Adipocyte (in vitro differentiated cells): ENCODE data around the gene ABAT.
A peak's percentile ranks its signal among the peaks of the same experiment; 100 is the strongest.

Experiments used
- DNase-seq: peaks from one replicate; pipeline ENCODE4 v3.0.0-alpha.2; 2015; ENCODE audit warnings: low read depth
- H3K27me3 ChIP-seq: replicated peaks from 2 replicates; pipeline ENCODE4 v1.7.0; 2013; ENCODE audit warnings: mild to moderate bottlenecking, low read length, moderate library complexity; ENCODE audit not compliant: control insufficient read depth, insufficient read depth
- H3K36me3 ChIP-seq: 2 replicates; pipeline ENCODE4 v1.7.0; 2013; ENCODE audit warnings: low read length, mild to moderate bottlenecking, moderate library complexity; ENCODE audit not compliant: control insufficient read depth, insufficient read depth, severe bottlenecking
- H3K4me1 ChIP-seq: 2 replicates; pipeline ENCODE4 v1.7.0; 2013; ENCODE audit warnings: mild to moderate bottlenecking, low read length, moderate library complexity; ENCODE audit not compliant: control insufficient read depth, insufficient read depth
- H3K4me3 ChIP-seq: 2 replicates; pipeline ENCODE4 v1.7.0; 2013; ENCODE audit warnings: mild to moderate bottlenecking, low read length, moderate library complexity
- H3K9ac ChIP-seq: 2 replicates; pipeline ENCODE4 v1.7.0; 2013; ENCODE audit warnings: mild to moderate bottlenecking, low read length, moderate library complexity
- H3K9me3 ChIP-seq: 2 replicates; pipeline ENCODE4 v1.7.0; 2013; ENCODE audit warnings: mild to moderate bottlenecking, low read length, moderate library complexity; ENCODE audit not compliant: control insufficient read depth

The ABAT gene

DNA sequence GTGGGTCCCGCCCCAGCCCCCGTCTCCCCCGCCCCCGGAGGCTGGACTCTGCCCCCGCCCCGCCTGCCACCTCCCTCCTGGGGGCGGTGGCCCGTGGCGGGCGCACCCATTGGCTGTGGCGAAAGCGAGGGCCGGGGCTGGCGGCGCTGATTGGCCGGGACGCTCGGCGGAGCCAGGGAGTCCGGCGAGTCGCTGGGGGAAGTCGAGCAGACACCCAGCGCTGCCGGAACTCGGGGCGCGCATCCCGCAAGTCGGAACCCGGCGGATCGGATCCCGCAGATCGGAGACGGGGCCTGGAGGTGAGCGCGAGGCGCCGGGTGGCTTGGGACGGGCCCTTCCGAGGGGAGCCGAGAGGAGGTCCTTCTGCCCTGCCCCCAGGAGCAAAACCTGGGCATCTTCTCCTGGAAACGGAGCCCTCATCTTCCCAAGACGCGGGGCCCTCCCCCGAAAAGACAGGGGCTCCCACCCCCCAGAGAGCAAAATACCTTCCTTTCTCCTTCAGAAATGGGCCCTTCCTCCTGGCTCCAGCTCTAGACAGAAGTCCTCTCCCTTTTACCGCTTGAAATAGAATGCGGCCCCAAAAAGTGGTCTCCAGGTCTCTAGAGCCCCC is at the start of gene ABAT:
ABAT (plus strand) TSS at position 205 of the 610 bp plus-strand sequence. CDS start 61,123 bp downstream, outside the sequence.
- peak; percentile 95 for DNase-seq
- no peaks in the 10 kb centered on the region for H3K27me3 ChIP-seq
- peak within 1 kb of the TSS; percentile 88 for H3K4me3 ChIP-seq
- H3K36me3 ChIP-seq: no peaks in the 10 kb centered on the region
- H3K9ac ChIP-seq: peak within 1 kb of the TSS; percentile 80
- H3K4me1 ChIP-seq: peaks cover 25% of the 10 kb centered on the region
- H3K9me3 ChIP-seq: no peaks in the 10 kb centered on the region

- Histone ChIP-seq H3K4me1 (peaks cover 20% of the 10 kb centered on the region), H3K27me3 (no peaks in the 10 kb centered on the region), H3K9me3 (no peaks in the 10 kb centered on the region), H3K9ac (no peak overlapping the region), H3K4me3 (no peak overlapping the region), H3K36me3 (peaks cover 50% of the 10 kb centered on the region)
- no peak for DNase-seq
These were observed 48.8 kb upstream of the ABAT start for GRCh38 chr16:8625491-8626087.

DNA sequence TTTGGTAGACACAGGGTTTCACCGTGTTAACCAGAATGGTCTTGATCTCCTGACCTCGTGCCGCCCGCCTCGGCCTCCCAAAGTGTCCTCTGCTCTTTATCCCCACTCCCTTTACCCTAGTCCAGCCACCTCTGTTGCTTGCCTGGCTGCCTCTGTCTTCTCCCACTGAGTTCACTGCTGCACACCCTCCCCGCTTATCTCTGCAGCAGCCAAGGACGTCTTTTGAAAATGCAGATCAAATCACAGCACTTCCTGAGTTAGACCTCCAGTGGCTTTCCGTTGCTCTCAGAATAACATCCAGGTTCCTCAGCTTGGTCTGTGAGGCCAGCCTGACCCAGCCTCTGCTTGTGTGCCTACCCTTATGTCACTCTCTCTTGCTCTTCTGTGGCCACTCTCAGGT is 47.5 kb upstream of the ABAT start:
- Histone ChIP-seq H3K4me1 (peaks cover 25% of the 10 kb centered on the region), H3K9me3 (no peaks in the 10 kb centered on the region), H3K9ac (no peak overlapping the region), H3K36me3 (peaks cover 58% of the 10 kb centered on the region), H3K27me3 (no peaks in the 10 kb centered on the region), H3K4me3 (no peak overlapping the region)
- no peak for DNase-seq

DNA sequence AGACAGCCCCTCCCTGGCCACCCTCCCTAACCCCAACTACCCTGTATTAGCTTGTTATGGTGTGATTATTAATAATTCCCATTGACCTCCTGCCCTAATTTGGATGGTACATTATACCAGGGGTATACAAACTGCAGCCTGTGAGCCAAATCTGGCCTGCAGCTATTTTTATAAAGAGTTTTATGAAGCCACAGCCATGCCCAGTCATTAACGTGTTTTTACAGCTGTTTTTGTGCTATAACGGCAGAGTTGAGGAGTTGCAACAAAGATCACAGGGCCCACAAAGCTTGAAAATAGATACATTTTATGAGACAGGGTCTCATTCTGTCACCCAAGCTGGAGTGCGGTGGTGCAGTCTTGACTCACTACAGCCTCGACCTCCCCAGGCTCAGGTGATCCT is 47.0 kb upstream of the ABAT start:
- H3K4me3 ChIP-seq: no peak overlapping the region
- H3K4me1 ChIP-seq: peaks cover 22% of the 10 kb centered on the region
- H3K9ac ChIP-seq: no peak overlapping the region
- H3K27me3 ChIP-seq: no peaks in the 10 kb centered on the region
- DNase-seq: no peak
- H3K36me3 ChIP-seq: peaks cover 63% of the 10 kb centered on the region
- no peaks in the 10 kb centered on the region for H3K9me3 ChIP-seq

DNA sequence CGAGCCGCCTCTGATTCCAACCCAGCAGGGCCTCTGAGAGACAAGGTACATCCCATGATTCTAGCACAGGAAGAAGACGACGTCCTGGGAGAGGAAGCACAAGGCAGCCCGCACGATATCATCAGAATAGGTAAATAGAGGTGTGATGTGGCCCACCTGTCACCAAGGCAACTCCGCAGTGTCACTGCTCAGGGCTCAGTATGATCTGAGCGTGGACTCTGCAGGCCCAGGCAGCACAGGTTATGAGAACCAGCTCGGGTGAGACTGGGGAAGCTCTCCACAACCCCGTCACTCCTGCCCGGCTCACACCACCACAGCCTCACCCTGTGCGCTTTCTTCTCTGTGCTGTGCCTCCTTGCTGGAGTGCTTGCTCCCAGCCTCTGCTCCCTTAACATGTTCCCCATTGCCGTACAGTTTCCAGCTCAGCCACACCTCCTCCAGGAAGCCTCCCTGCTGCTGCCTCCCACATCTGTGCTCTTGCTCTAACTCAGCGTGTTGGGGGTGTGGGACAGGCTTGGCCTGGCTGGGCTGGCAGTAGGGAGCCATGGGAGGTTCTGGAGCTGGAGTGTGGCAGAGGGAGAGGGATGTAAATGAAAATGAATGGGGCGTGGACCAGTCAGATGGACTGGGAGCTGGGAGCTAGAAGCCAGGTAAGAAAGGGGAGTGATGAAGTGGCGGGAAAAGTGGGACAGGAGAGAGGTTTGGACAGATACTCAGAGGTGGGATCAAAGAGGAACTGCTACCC is 45.3 kb upstream of the ABAT start:
- no peaks in the 10 kb centered on the region for H3K9me3 ChIP-seq
- peaks cover 15% of the 10 kb centered on the region for H3K4me1 ChIP-seq
- H3K36me3 ChIP-seq: peaks cover 79% of the 10 kb centered on the region
- no peaks in the 10 kb centered on the region for H3K27me3 ChIP-seq
- no peak overlapping the region for H3K9ac ChIP-seq
- no peak for DNase-seq
- no peak overlapping the region for H3K4me3 ChIP-seq

- H3K27me3 ChIP-seq: no peaks in the 10 kb centered on the region
- DNase-seq: no peak
- H3K9me3 ChIP-seq: no peaks in the 10 kb centered on the region
- H3K9ac ChIP-seq: no peak overlapping the region
- peaks cover 15% of the 10 kb centered on the region for H3K4me1 ChIP-seq
- H3K36me3 ChIP-seq: peaks cover 86% of the 10 kb centered on the region
- H3K4me3 ChIP-seq: no peak overlapping the region
These were observed 44.0 kb upstream of the ABAT start for GRCh38 chr16:8630255-8630953.

GRCh38 chr16:8631373-8631772 is 43.0 kb upstream of the ABAT start:
- Histone ChIP-seq H3K27me3 (no peaks in the 10 kb centered on the region), H3K36me3 (peaks cover 84% of the 10 kb centered on the region), H3K4me1 (peaks cover 15% of the 10 kb centered on the region), H3K4me3 (no peak overlapping the region), H3K9ac (no peak overlapping the region), H3K9me3 (no peaks in the 10 kb centered on the region)
- no peak for DNase-seq

DNA sequence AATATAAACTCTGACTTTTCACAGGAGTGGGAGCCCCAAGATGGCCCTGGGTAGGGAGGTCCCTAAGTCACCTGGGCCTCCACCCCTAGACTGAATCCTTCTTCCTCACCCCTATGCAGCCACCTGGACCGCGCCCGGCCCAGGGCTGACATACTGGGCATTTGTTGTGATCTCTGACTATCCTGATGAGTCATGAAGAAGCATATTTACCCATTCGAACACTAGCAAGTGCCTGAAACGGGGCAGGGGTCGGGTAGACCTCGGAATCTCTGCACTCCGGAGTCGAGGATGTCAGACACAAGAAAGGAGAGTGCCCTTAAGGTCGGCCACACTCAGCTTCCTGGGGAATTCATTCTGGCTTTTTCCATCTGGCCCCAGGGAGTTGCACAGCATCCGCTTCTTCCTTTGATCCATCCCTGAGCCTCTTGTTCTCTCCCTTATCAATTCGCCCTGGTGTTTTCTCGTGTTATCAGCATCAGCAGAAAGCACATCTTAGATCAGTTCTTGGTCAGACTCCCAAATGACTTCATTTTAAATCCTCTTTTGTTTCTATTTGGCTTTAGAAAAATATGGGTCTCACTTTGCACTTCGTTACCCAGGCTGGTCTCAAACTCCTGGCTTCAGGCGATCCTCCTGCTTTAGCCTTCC is 42.5 kb upstream of the ABAT start:
- peaks cover 15% of the 10 kb centered on the region for H3K4me1 ChIP-seq
- no peak overlapping the region for H3K4me3 ChIP-seq
- H3K9ac ChIP-seq: no peak overlapping the region
- peaks cover 88% of the 10 kb centered on the region for H3K36me3 ChIP-seq
- no peak for DNase-seq
- H3K27me3 ChIP-seq: no peaks in the 10 kb centered on the region
- no peaks in the 10 kb centered on the region for H3K9me3 ChIP-seq

- DNase-seq: no peak
- peaks cover 86% of the 10 kb centered on the region for H3K36me3 ChIP-seq
- H3K27me3 ChIP-seq: no peaks in the 10 kb centered on the region
- H3K4me3 ChIP-seq: no peak overlapping the region
- no peaks in the 10 kb centered on the region for H3K9me3 ChIP-seq
- peaks cover 15% of the 10 kb centered on the region for H3K4me1 ChIP-seq
- no peak overlapping the region for H3K9ac ChIP-seq
These were observed 41.7 kb upstream of the ABAT start for GRCh38 chr16:8632675-8633182.

DNA sequence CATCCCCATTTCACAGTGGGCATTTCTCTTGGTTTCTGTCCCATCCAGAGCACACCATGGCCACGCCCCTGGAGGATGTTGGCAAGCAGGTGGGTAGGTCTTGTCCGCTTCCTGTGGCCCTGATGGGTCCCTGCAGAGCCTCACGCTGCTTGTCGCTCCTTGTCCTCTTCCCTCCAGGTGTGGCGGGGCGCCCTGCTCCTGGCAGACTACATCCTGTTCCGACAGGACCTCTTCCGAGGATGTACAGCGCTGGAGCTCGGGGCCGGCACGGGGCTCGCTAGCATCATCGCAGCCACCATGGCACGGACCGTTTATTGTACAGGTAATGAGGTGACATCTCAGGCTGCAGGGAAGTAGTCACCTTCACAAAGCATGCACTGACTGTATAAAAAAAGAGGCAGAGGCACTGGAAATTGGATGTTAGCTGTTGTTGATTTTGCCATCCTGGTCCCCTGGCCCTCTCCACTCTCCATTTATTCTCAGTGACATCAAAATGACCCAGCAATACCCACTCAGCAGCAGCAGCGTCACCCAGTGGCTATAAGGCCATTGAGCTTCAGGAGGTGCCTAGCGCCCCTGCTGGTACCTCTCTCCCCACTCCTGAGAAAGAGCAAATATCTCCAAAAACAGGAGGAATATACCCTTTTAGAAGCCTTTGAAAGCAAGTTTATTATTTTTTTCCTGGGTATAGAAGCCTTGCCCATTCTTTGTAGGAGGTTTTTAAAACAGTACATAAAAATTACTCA is 39.3 kb upstream of the ABAT start:
- no peak for DNase-seq
- H3K9ac ChIP-seq: no peak overlapping the region
- no peaks in the 10 kb centered on the region for H3K27me3 ChIP-seq
- peaks cover 10% of the 10 kb centered on the region for H3K4me1 ChIP-seq
- no peaks in the 10 kb centered on the region for H3K9me3 ChIP-seq
- H3K4me3 ChIP-seq: no peak overlapping the region
- H3K36me3 ChIP-seq: peaks cover 84% of the 10 kb centered on the region
